Spleen (tissue), 7 donors: ENCODE data around the gene H2BW1.

Experiments
- CTCF ChIP-seq, 11 experiments: fragments of 200-600 bp in 7 of 11; fragments of 450-650 bp in 4 of 11; sonication (generic) in 4 of 11; IDR thresholded peaks in 8 of 11; conservative IDR thresholded peaks in 3 of 11; 1 replicate in 7 of 11; 2 replicates in 4 of 11; pipeline versions ENCODE4 v1.4.0 to v1.8.0; 2016 to 2021; ENCODE audit warnings: antibody characterized with exemption in 11 of 11, inconsistent platforms in 4 of 11, mild to moderate bottlenecking in 1 of 11
- POLR2A ChIP-seq, 3 donors: fragments of 450-650 bp; IDR thresholded peaks; one replicate each; pipeline ENCODE4 v1.5.1; 2017; ENCODE audit warnings: antibody characterized with exemption in 3 of 3, mild to moderate bottlenecking in 1 of 3
- POLR2AphosphoS5 ChIP-seq, 3 donors: sonication (generic); formaldehyde crosslinking; IDR thresholded peaks; one replicate each; pipeline ENCODE4 v1.5.1; 2017; ENCODE audit warnings: antibody characterized with exemption in 3 of 3
- donor health status: DM: no; HTN: no; CAD: no; lungs with moderate emphysema.
- donor health status: DM: no; HTN: no; CAD: no.
- donor health status: DM: no; HTN: no; CAD: no.

GRCh38 chrX:104008831-104009230 is 4.7 kb downstream of the H2BW1 start:
- TF ChIP-seq CTCF (IDR thresholded peaks at IDR 0.05 in 8 of 11, conservative IDR thresholded peaks at IDR 0.05 in 3 of 11) (no peak), POLR2A (IDR thresholded peaks at IDR 0.05) (no peak), POLR2AphosphoS5 (IDR thresholded peaks at IDR 0.05) (no peak)
